Measurements from ENCODE around the gene PARN. TPM values are rescaled to one million over a fixed set of nuclear protein-coding genes. Genes with fewer than 3 reads are reported as not detected.
A peak's percentile ranks its signal among the peaks of the same experiment; 100 is the strongest.

The PARN gene
- total and polyA plus RNA-seq, 8 donors, result 8.3 to 19.6 (median 14.1) TPM

DNA sequence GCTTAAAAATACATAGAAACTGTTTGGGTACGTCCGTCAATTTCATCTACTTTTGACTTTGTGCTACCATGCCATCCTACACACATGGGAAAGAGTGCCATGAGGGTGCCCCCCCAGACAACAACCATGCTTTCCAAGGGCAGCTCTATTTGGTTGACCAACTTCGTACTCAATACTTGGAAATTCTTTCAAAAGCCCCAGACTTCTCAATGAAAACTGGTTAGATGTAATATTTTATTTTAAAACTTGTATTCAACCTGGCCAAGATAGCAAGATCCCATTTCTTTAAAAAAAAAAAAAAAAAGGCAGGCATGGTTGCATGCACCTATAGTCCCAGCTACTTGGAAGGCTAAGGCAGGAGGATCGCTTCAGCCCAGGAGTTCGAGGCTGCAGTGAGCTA is 98.4 kb downstream of the PARN start:
- ATAC-seq (no peak), DNase-seq (no peak), FAIRE-seq (no peak)
- H3K4me1 ChIP-seq, result peaks cover 22 to 25% (median 23%) of the 10 kb centered on the region in 3 donors
- no peaks in the 10 kb centered on the region for H3K9me3 ChIP-seq
- H3K27me3 ChIP-seq, result no peaks in the 10 kb centered on the region
- no peak overlapping the region for H3K4me3 ChIP-seq
- intact Hi-C loops (cut with DNase I), result loop anchor here in 2 of 3 donors (5.0 to 10.0 kb wide), 2 partner anchors 234 to 237 kb away; no protein-coding TSS in a partner anchor
- H3K27ac ChIP-seq, result no peak overlapping the region
- WGBS, 2 donors, result 97% methylated on average over 5 of the region's 5 CpGs
- TF ChIP-seq, protein P1, sequence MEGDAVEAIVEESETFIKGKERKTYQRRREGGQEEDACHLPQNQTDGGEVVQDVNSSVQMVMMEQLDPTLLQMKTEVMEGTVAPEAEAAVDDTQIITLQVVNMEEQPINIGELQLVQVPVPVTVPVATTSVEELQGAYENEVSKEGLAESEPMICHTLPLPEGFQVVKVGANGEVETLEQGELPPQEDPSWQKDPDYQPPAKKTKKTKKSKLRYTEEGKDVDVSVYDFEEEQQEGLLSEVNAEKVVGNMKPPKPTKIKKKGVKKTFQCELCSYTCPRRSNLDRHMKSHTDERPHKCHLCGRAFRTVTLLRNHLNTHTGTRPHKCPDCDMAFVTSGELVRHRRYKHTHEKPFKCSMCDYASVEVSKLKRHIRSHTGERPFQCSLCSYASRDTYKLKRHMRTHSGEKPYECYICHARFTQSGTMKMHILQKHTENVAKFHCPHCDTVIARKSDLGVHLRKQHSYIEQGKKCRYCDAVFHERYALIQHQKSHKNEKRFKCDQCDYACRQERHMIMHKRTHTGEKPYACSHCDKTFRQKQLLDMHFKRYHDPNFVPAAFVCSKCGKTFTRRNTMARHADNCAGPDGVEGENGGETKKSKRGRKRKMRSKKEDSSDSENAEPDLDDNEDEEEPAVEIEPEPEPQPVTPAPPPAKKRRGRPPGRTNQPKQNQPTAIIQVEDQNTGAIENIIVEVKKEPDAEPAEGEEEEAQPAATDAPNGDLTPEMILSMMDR (IDR thresholded peaks at IDR 0.05), result no peak
- H3K36me3 ChIP-seq, result no peaks in the 10 kb centered on the region

DNA sequence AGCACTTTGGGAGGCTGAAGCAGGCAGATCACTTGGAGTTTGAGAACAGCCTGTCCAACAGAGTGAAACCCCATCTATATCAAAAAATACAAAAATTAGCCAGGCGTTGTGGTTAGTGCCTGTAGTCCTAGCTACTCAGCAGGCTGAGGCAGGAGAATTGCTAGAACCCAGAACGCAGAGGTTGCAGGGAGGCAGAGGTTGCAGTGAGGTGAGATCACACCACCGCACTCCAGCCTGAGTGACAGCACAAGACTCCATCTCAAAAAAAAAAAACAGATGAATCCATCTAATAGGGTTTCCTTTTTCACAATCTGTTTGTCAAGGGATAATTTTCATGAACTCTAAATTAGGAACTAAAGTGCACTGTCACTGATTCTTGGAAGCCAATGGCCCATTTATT is 99.0 kb downstream of the PARN start:
- H3K36me3 ChIP-seq, result no peaks in the 10 kb centered on the region
- H3K9me3 ChIP-seq, result no peaks in the 10 kb centered on the region
- no peak overlapping the region for H3K27ac ChIP-seq
- H3K4me3 ChIP-seq, result no peak overlapping the region
- no peak for DNase-seq
- peaks cover 23 to 26% (median 23%) of the 10 kb centered on the region in 3 donors for H3K4me1 ChIP-seq
- no peaks in the 10 kb centered on the region for H3K27me3 ChIP-seq
- no peak for ATAC-seq
- 86 to 88% methylated on average over 3 of the region's 3 CpGs for WGBS, 2 donors
- no peak for FAIRE-seq
- TF ChIP-seq, protein P1 (IDR thresholded peaks at IDR 0.05), result no peak
- intact Hi-C loops (cut with DNase I), result loop anchor here in 2 of 3 donors (5.0 to 10.0 kb wide), 2 partner anchors 234 to 236 kb away; no protein-coding TSS in a partner anchor

- Histone ChIP-seq H3K4me3 (no peak overlapping the region), H3K4me1 (peaks cover 21 to 26% (median 23%) of the 10 kb centered on the region in 3 donors), H3K9me3 (no peaks in the 10 kb centered on the region), H3K36me3 (no peaks in the 10 kb centered on the region), H3K27me3 (no peaks in the 10 kb centered on the region), H3K27ac (no peak overlapping the region)
- TF ChIP-seq, protein P1 (IDR thresholded peaks at IDR 0.05), result no peak
- intact Hi-C loops (cut with DNase I), result loop anchor here in 2 of 3 donors (5.0 to 10.0 kb wide), 2 partner anchors 233 to 235 kb away; no protein-coding TSS in a partner anchor
- FAIRE-seq, result no peak
- 86 to 87% methylated on average over 2 of the region's 2 CpGs for WGBS, 2 donors
- no peak for DNase-seq
- ATAC-seq, result no peak
These were observed 100.0 kb downstream of the PARN start for GRCh38 chr16:14530046-14530445.

DNA sequence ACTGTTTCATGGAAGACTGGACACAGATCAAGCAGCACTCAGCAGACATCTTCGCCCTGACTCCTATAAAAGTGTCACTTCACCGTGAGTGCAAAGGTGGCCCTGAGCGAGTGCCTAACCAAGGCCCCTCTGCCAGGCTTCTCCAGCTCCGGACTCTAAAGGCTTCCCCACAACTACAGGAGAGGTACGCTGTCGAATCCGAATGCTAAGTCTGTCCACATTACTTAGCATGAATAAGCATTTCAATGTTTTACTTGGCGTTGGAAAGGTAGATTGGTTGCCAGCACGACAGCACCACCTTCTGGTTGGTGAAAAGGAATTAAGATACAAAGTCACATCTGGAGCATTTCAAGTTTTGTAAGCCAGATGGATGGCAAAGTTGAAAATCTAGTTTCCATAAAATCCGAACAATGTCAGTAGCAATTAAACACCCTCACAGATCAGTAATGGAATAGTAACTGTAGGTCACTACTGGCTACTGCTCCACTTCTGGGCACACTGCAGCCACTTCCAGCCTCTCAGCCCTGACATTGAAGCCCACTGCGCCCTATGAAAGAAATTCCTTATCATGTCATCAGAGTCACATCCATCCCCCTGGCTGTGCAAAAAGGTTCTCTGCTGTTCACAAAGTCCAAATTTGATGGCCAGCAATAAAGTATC is 100.9 kb downstream of the PARN start:
- DNase-seq (peak in 5 of 6 donors; percentile 68 to 86 (median 75)), FAIRE-seq (peak; percentile 63), ATAC-seq (peak; percentile 84 to 94 (median 92))
- H3K27me3 ChIP-seq, result no peaks in the 10 kb centered on the region
- H3K27ac ChIP-seq, result no peak overlapping the region
- peak overlapping the region in 1 of 4 donors; percentile 26 for H3K4me3 ChIP-seq
- TF ChIP-seq, protein P1 (IDR thresholded peaks at IDR 0.05), result peak; percentile 34 to 61 (median 58)
- peaks cover 21 to 26% (median 23%) of the 10 kb centered on the region in 3 donors for H3K4me1 ChIP-seq
- no peaks in the 10 kb centered on the region for H3K9me3 ChIP-seq
- no peaks in the 10 kb centered on the region for H3K36me3 ChIP-seq
- intact Hi-C loops (cut with DNase I), result loop anchor here in 1 of 3 donors (5.0 kb wide), 1 partner anchor 227 kb away; no protein-coding TSS in a partner anchor
- 12 to 15% methylated on average over 11 of the region's 11 CpGs for WGBS, 2 donors

DNA sequence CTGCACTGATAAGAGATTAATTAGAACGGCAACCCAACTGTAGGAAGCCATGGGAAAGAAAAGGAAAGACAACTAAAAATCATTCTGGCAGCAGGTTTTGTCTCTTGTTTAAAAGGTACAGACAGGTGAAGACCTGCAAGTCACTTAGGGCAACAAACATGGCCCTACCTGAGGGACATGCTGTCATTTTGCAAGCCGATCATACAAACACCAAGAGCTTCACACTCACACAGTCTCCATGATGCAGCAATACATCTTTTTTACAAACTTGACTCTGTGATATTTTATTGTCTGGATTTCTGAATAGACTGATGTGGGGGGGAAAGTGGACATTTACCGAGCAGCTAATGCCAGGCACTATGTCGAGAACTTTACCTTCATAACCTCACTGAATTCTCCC is 101.8 kb downstream of the PARN start:
- Histone ChIP-seq H3K27ac (peak overlapping the region in 1 of 4 donors; percentile 31), H3K4me1 (peaks cover 21 to 26% (median 23%) of the 10 kb centered on the region in 3 donors), H3K4me3 (no peak overlapping the region), H3K27me3 (no peaks in the 10 kb centered on the region), H3K36me3 (no peaks in the 10 kb centered on the region), H3K9me3 (no peaks in the 10 kb centered on the region)
- intact Hi-C loops (cut with DNase I), result loop anchor here in 1 of 3 donors (5.0 kb wide), 1 partner anchor 226 kb away; no protein-coding TSS in a partner anchor
- no peak for FAIRE-seq
- TF ChIP-seq, protein P1 (IDR thresholded peaks at IDR 0.05), result no peak
- 83 to 92% methylated on average over 4 of the region's 4 CpGs for WGBS, 2 donors
- peak; percentile 19 to 37 (median 35) for ATAC-seq
- DNase-seq, result no peak
